Activated CD4-positive, alpha-beta memory T cell treated with anti-CD3 and anti-CD28 coated beads, Interleukin-2, amount 10 ng/mL, durations not matched to agents 7 days and 5 days (primary cell): ENCODE data around the gene ULBP3. TPM values are rescaled to one million over a fixed set of nuclear protein-coding genes. Genes with fewer than 3 reads are reported as not detected.
"Not testable (repeated sequence)": the region's sequence is repeated elsewhere in the genome, so short reads cannot be mapped to it uniquely, and the experiment has no call there.

Experiments used
- CTCF ChIA-PET: fragments of 350-600 bp; sonication (Branson Sonifier 250); formaldehyde crosslinking; loops from one replicate; lab custom pipeline; 2021; ENCODE audit warnings: antibody characterized with exemption, inconsistent platforms; lab: Charles Lee
- POLR2A ChIA-PET: fragments of 350-600 bp; sonication (Branson Sonifier 250); formaldehyde crosslinking; loops from one replicate; lab custom pipeline; 2021; ENCODE audit warnings: antibody characterized with exemption; lab: Charles Lee
- DNase-seq: peaks from one replicate; pipeline ENCODE4 v3.0.0-alpha.2; 2020
- H3K27ac Mint-ChIP-seq: one replicate; pipeline ENCODE4 v1.8.0; 2021; ENCODE audit warnings: mild to moderate bottlenecking, mixed read lengths
- H3K27me3 Mint-ChIP-seq: one replicate; pipeline ENCODE4 v1.8.0; 2021; ENCODE audit warnings: mixed read lengths
- H3K36me3 Mint-ChIP-seq: one replicate; pipeline ENCODE4 v1.8.0; 2021; ENCODE audit warnings: low read depth, mixed read lengths
- H3K4me1 Mint-ChIP-seq: one replicate; pipeline ENCODE4 v1.8.0; 2021; ENCODE audit warnings: mixed read lengths
- H3K4me3 Mint-ChIP-seq: one replicate; pipeline ENCODE4 v1.8.0; 2021; ENCODE audit warnings: mild to moderate bottlenecking, mixed read lengths
- H3K9me3 Mint-ChIP-seq: one replicate; pipeline ENCODE4 v1.8.0; 2021; ENCODE audit warnings: mixed read lengths
- total RNA-seq, 2 experiments: library from RNA; stranded (reverse); gene quantifications; one replicate each; pipeline ENCODE4 v1.2.3, GENCODE V29; 2021

ULBP3 gene
- total RNA-seq, 2 experiments from 2014 or later, result 2.2 to 3.5 TPM

GRCh38 chr6:150016324-150017185 is 52.4 kb downstream of the ULBP3 start:
- Mint-ChIP-seq H3K36me3 (no peaks in the 10 kb centered on the region), H3K27me3 (peaks cover 75% of the 10 kb centered on the region), H3K9me3 (no peaks in the 10 kb centered on the region), H3K4me1 (peaks cover 28% of the 10 kb centered on the region), H3K4me3 (no peak overlapping the region), H3K27ac (no peak overlapping the region)
- POLR2A ChIA-PET, result interaction anchor here (1.0 to 1.3 kb wide), 3 partner anchors 9 to 87 kb away, joined by 3 to 4 read pairs (median 3); no protein-coding TSS in a partner anchor
- CTCF ChIA-PET, result interaction anchor here (0.7 to 2.2 kb wide), 18 partner anchors 9 to 184 kb away, joined by 3 to 21 read pairs (median 4); partner anchors contain the start of genes RAET1L and ULBP1
- peak; percentile 49 for DNase-seq

- POLR2A ChIA-PET, H3K36me3 Mint-ChIP-seq, H3K9me3 Mint-ChIP-seq, H3K4me3 Mint-ChIP-seq, H3K27ac Mint-ChIP-seq, CTCF ChIA-PET: not testable (repeated sequence)
- H3K4me1 Mint-ChIP-seq, result peaks cover 28% of the 10 kb centered on the region
- H3K27me3 Mint-ChIP-seq, result peaks cover 78% of the 10 kb centered on the region
- DNase-seq, result peak; percentile 39
Measured at GRCh38 chr6:150015281-150016001, 53.5 kb downstream of the ULBP3 start.

- H3K27me3 Mint-ChIP-seq, result peaks cover 83% of the 10 kb centered on the region
- POLR2A ChIA-PET, H3K9me3 Mint-ChIP-seq, H3K4me3 Mint-ChIP-seq, H3K36me3 Mint-ChIP-seq, CTCF ChIA-PET, H3K27ac Mint-ChIP-seq: not testable (repeated sequence)
- DNase-seq, result peak; percentile 6
- peaks cover 28% of the 10 kb centered on the region for H3K4me1 Mint-ChIP-seq
Measured at GRCh38 chr6:150014623-150015280, 54.2 kb downstream of the ULBP3 start.

- DNase-seq, result peak; percentile 10
- CTCF ChIA-PET, H3K36me3 Mint-ChIP-seq, H3K27ac Mint-ChIP-seq, H3K9me3 Mint-ChIP-seq, POLR2A ChIA-PET: not testable (repeated sequence)
- peaks cover 84% of the 10 kb centered on the region for H3K27me3 Mint-ChIP-seq
- H3K4me3 Mint-ChIP-seq, result peak overlapping the region; percentile 8
- H3K4me1 Mint-ChIP-seq, result peaks cover 28% of the 10 kb centered on the region
Measured at GRCh38 chr6:150013785-150014622, 54.9 kb downstream of the ULBP3 start.

GRCh38 chr6:150012846-150013784 is 55.8 kb downstream of the ULBP3 start:
- POLR2A ChIA-PET, H3K4me3 Mint-ChIP-seq, H3K9me3 Mint-ChIP-seq, H3K36me3 Mint-ChIP-seq, H3K27ac Mint-ChIP-seq, CTCF ChIA-PET: not testable (repeated sequence)
- H3K4me1 Mint-ChIP-seq, result peaks cover 35% of the 10 kb centered on the region
- peaks cover 82% of the 10 kb centered on the region for H3K27me3 Mint-ChIP-seq
- peak; percentile 12 for DNase-seq

Other genes starting within 250 kb of the ULBP3 start
- gene LRP11, start 204.8 kb downstream of the ULBP3 start, total RNA-seq, result 1 to 10 TPM; 6.0 to 7.2 TPM
- gene RAET1E, start 171.0 kb downstream of the ULBP3 start, total RNA-seq, result not detected
- not detected for gene RAET1G, start 146.0 kb downstream of the ULBP3 start, total RNA-seq
- gene ULBP2, start 127.1 kb downstream of the ULBP3 start, total RNA-seq, result 1 to 10 TPM; 1.5 to 1.8 TPM
- 1 to 10 TPM; 2.1 to 2.3 TPM for gene ULBP1, start 105.2 kb downstream of the ULBP3 start, total RNA-seq
- not detected for gene RAET1L, start 43.6 kb downstream of the ULBP3 start, total RNA-seq
- under 1 TPM; 0.10 TPM for gene PPP1R14C, start 73.9 kb upstream of the ULBP3 start, total RNA-seq